GM19240 (cell line): ENCODE data around the gene SLX4.
A peak's percentile ranks its signal among the peaks of the same experiment; 100 is the strongest.

Source experiments
- DNase-seq: peaks from one replicate; pipeline ENCODE4 v3.0.0; 2011; ENCODE audit warnings: low spot score; ENCODE audit not compliant: insufficient read length

SLX4 gene

GRCh38 chr16:3582276-3583165, 28.9 kb downstream of the SLX4 start:
- no peak for DNase-seq

GRCh38 chr16:3581392-3581791, 30.0 kb downstream of the SLX4 start:
- no peak for DNase-seq

- no peak for DNase-seq
These were observed 30.7 kb downstream of the SLX4 start for GRCh38 chr16:3580686-3581085.

GRCh38 chr16:3580251-3580651, 31.2 kb downstream of the SLX4 start:
- DNase-seq, result no peak

- DNase-seq, result no peak
These were observed 31.6 kb downstream of the SLX4 start for GRCh38 chr16:3579776-3580175.

GRCh38 chr16:3578610-3579551, 32.5 kb downstream of the SLX4 start:
- peak; percentile 74 for DNase-seq

- DNase-seq, result no peak
These were observed 33.3 kb downstream of the SLX4 start for GRCh38 chr16:3578121-3578520.

- DNase-seq, result peak; percentile 33
These were observed 34.1 kb downstream of the SLX4 start, which contains the start of gene NLRC3 for GRCh38 chr16:3577302-3577752. Gene NLRC3, minus strand, starts transcription at chr16:3577403. Its CDS starts 12,367 bp downstream, at chr16:3565036.

GRCh38 chr16:3576211-3576610, 35.2 kb downstream of the SLX4 start:
- DNase-seq, result no peak

- no peak for DNase-seq
These were observed 35.9 kb downstream of the SLX4 start for GRCh38 chr16:3575491-3575890.

- DNase-seq, result no peak
These were observed 37.2 kb downstream of the SLX4 start for GRCh38 chr16:3574195-3574594.

GRCh38 chr16:3573146-3573815, 38.1 kb downstream of the SLX4 start:
- DNase-seq, result no peak

GRCh38 chr16:3570420-3571062, 40.9 kb downstream of the SLX4 start:
- no peak for DNase-seq

- DNase-seq, result no peak
These were observed 41.6 kb downstream of the SLX4 start for GRCh38 chr16:3569851-3570250.

GRCh38 chr16:3566990-3567389, 44.4 kb downstream of the SLX4 start:
- DNase-seq, result no peak

- DNase-seq, result no peak
These were observed 46.6 kb downstream of the SLX4 start for GRCh38 chr16:3564889-3565141.

GRCh38 chr16:3564130-3564888, 47.1 kb downstream of the SLX4 start:
- DNase-seq, result no peak

GRCh38 chr16:3562914-3563480, 48.4 kb downstream of the SLX4 start:
- no peak for DNase-seq

- no peak for DNase-seq
These were observed 49.8 kb downstream of the SLX4 start for GRCh38 chr16:3561626-3562025.

GRCh38 chr16:3554351-3554928, 57.0 kb downstream of the SLX4 start:
- no peak for DNase-seq
